Uterus (tissue), 4 donors: Measurements from ENCODE around the gene PKMYT1. TPM values are rescaled to one million over a fixed set of nuclear protein-coding genes. Genes with fewer than 3 reads are reported as not detected.

Experiments used
- DNase-seq, 2 donors: peaks; one replicate each; pipeline ENCODE4 v3.0.0-alpha.2; 2019 to 2020
- H3K27ac ChIP-seq, 2 donors: fragments of 200-600 bp; sonication (generic); 1 replicate in 1 of 2; 2 replicates in 1 of 2; pipeline ENCODE4 v1.5.1; 2016 to 2018
- H3K27me3 ChIP-seq, 2 donors: fragments of 200-600 bp; sonication (generic); one replicate each; pipeline ENCODE4 v1.5.1; 2018 to 2019; ENCODE audit warnings: control low read depth in 1 of 2
- H3K36me3 ChIP-seq, 2 donors: fragments of 200-600 bp; sonication (generic); one replicate each; pipeline ENCODE4 v1.5.1; 2019; ENCODE audit warnings: control low read depth in 1 of 2
- H3K4me1 ChIP-seq, 2 donors: fragments of 200-600 bp; sonication (generic); one replicate each; pipeline ENCODE4 v1.5.1; 2018 to 2019; ENCODE audit warnings: control low read depth in 1 of 2
- H3K4me3 ChIP-seq, 2 donors: fragments of 200-600 bp; sonication (generic); 1 replicate in 1 of 2; 2 replicates in 1 of 2; pipeline ENCODE4 v1.5.1; 2018 to 2019; ENCODE audit warnings: mild to moderate bottlenecking in 1 of 2
- H3K9me3 ChIP-seq, 2 donors: fragments of 200-600 bp; sonication (generic); one replicate each; pipeline ENCODE4 v1.5.1; 2019; ENCODE audit warnings: control low read depth in 1 of 2
- CTCF ChIP-seq, 4 experiments: fragments of 200-600 bp in 2 of 4; fragments of 450-650 bp in 2 of 4; sonication (generic) in 2 of 4; IDR thresholded peaks; one replicate each; pipeline ENCODE4 v1.5.1; 2016 to 2019; ENCODE audit warnings: antibody characterized with exemption in 4 of 4, mild to moderate bottlenecking in 2 of 4, moderate library complexity in 1 of 4
- POLR2A ChIP-seq, 2 donors: fragments of 450-650 bp; IDR thresholded peaks; one replicate each; pipeline ENCODE4 v1.6.1; 2016; ENCODE audit warnings: antibody characterized with exemption in 2 of 2, mild to moderate bottlenecking in 1 of 2, moderate library complexity in 1 of 2
- intact Hi-C: fragments of 100-400 bp; cut with DNase I; formaldehyde crosslinking; loops from one replicate; pipeline ENCODE4 v1.15.1; 2023; ENCODE audit warnings: low total_unique reads
- total RNA-seq, 4 donors: library from RNA; depleted of rRNA in 3 of 4; stranded (reverse); fragments of >200 nt in 3 of 4; gene quantifications; one replicate each; pipeline versions ENCODE4 v1.1.0 to v1.2.4, GENCODE V29; 2014 to 2023
- donor health status: DM: yes; HTN: yes; CAD: no.

PKMYT1 gene
- total RNA-seq, 4 donors from 2014 or later, result 6.1 TPM; not detected in 3

- Histone ChIP-seq H3K27me3 (peaks cover 16 to 25% of the 10 kb centered on the region in 2 donors), H3K9me3 (no peaks in the 10 kb centered on the region), H3K36me3 (no peaks in the 10 kb centered on the region), H3K27ac (no peak overlapping the region), H3K4me3 (no peak overlapping the region), H3K4me1 (peaks cover 0 to 23% of the 10 kb centered on the region in 2 donors)
- no peak for DNase-seq
- intact Hi-C loops, result no loop called here
- TF ChIP-seq CTCF (IDR thresholded peaks at IDR 0.05) (no peak), POLR2A (IDR thresholded peaks at IDR 0.05) (no peak)
Measured at GRCh38 chr16:2960183-2961010, 19.8 kb downstream of the PKMYT1 start.

- intact Hi-C loops, result no loop called here
- no peak for DNase-seq
- no peaks in the 10 kb centered on the region for H3K9me3 ChIP-seq
- H3K4me1 ChIP-seq, result peaks cover 0 to 14% of the 10 kb centered on the region in 2 donors
- no peak overlapping the region for H3K27ac ChIP-seq
- no peaks in the 10 kb centered on the region for H3K36me3 ChIP-seq
- peaks cover 13 to 16% of the 10 kb centered on the region in 2 donors for H3K27me3 ChIP-seq
- H3K4me3 ChIP-seq, result no peak overlapping the region
- no peak for TF ChIP-seq CTCF (IDR thresholded peaks at IDR 0.05)
- TF ChIP-seq POLR2A (IDR thresholded peaks at IDR 0.05), result no peak
Measured at GRCh38 chr16:2959206-2959605, 21.0 kb downstream of the PKMYT1 start.

GRCh38 chr16:2956579-2956956, 23.7 kb downstream of the PKMYT1 start:
- intact Hi-C loops, result no loop called here

GRCh38 chr16:2955779-2956578, 24.3 kb downstream of the PKMYT1 start:
- TF ChIP-seq CTCF (IDR thresholded peaks at IDR 0.05) (no peak), POLR2A (IDR thresholded peaks at IDR 0.05) (no peak)
- H3K27ac ChIP-seq, result no peak overlapping the region
- H3K4me1 ChIP-seq, result no peaks in the 10 kb centered on the region
- H3K36me3 ChIP-seq, result no peaks in the 10 kb centered on the region
- intact Hi-C loops, result no loop called here
- DNase-seq, result no peak
- H3K27me3 ChIP-seq, result no peaks in the 10 kb centered on the region
- no peaks in the 10 kb centered on the region for H3K9me3 ChIP-seq
- no peak overlapping the region for H3K4me3 ChIP-seq

More at GRCh38 chr16:2956579-2956956, 23.7 kb downstream of the PKMYT1 start:
- TF ChIP-seq CTCF (IDR thresholded peaks at IDR 0.05) (no peak), POLR2A (IDR thresholded peaks at IDR 0.05) (no peak)
- Histone ChIP-seq H3K4me1 (no peaks in the 10 kb centered on the region), H3K9me3 (no peaks in the 10 kb centered on the region), H3K27me3 (peaks cover 0 to 2% of the 10 kb centered on the region in 2 donors), H3K27ac (no peak overlapping the region), H3K36me3 (no peaks in the 10 kb centered on the region), H3K4me3 (no peak overlapping the region)
- DNase-seq, result no peak

- TF ChIP-seq POLR2A (IDR thresholded peaks at IDR 0.05) (no peak), CTCF (IDR thresholded peaks at IDR 0.05) (no peak)
- no peak overlapping the region for H3K27ac ChIP-seq
- no peaks in the 10 kb centered on the region for H3K27me3 ChIP-seq
- no peak overlapping the region for H3K4me3 ChIP-seq
- H3K9me3 ChIP-seq, result no peaks in the 10 kb centered on the region
- no peaks in the 10 kb centered on the region for H3K4me1 ChIP-seq
- no peak for DNase-seq
- no peaks in the 10 kb centered on the region for H3K36me3 ChIP-seq
- intact Hi-C loops, result no loop called here
Measured at GRCh38 chr16:2955438-2955778, 24.8 kb downstream of the PKMYT1 start.
